Vagina (tissue), 2 donors: Measurements from ENCODE around the gene XPNPEP2. TPM values are rescaled to one million over a fixed set of nuclear protein-coding genes. Genes with fewer than 3 reads are reported as not detected.

ENCODE experiments used
- DNase-seq, 2 donors: peaks; one replicate each; pipeline ENCODE4 v3.0.0-alpha.2; 2017; ENCODE audit errors: extremely low spot score in 2 of 2
- H3K27ac ChIP-seq: fragments of 200-600 bp; sonication (generic); one replicate; pipeline ENCODE4 v1.5.1; 2019
- H3K27me3 ChIP-seq: fragments of 200-600 bp; sonication (generic); one replicate; pipeline ENCODE4 v1.5.1; 2019
- H3K36me3 ChIP-seq, 2 donors: fragments of 200-600 bp; sonication (generic); one replicate each; pipeline ENCODE4 v1.5.1; 2017 to 2019
- H3K4me1 ChIP-seq: fragments of 200-600 bp; sonication (generic); one replicate; pipeline ENCODE4 v1.5.1; 2019
- H3K4me3 ChIP-seq, 2 donors: fragments of 200-600 bp; sonication (generic); 1 replicate in 1 of 2; 2 replicates in 1 of 2; pipeline ENCODE4 v1.5.1; 2016 to 2019
- H3K9me3 ChIP-seq: fragments of 200-600 bp; sonication (generic); one replicate; pipeline ENCODE4 v1.5.1; 2019
- POLR2A ChIP-seq, 2 donors: fragments of 450-650 bp; IDR thresholded peaks; one replicate each; pipeline ENCODE4 v1.6.1; 2017; ENCODE audit warnings: antibody characterized with exemption in 2 of 2, mild to moderate bottlenecking in 2 of 2, moderate library complexity in 2 of 2
- POLR2AphosphoS5 ChIP-seq, 2 donors: sonication (generic); formaldehyde crosslinking; IDR thresholded peaks; one replicate each; pipeline ENCODE4 v1.9.0; 2017; ENCODE audit warnings: antibody characterized with exemption in 2 of 2, mild to moderate bottlenecking in 2 of 2, low read depth in 1 of 2; ENCODE audit not compliant: insufficient read depth in 1 of 2
- intact Hi-C: fragments of 100-400 bp; cut with DNase I; formaldehyde crosslinking; loops from one replicate; pipeline ENCODE4 v1.15.1; 2023
- total RNA-seq: library from RNA; depleted of rRNA; stranded (reverse); fragments of >200 nt; gene quantifications from one replicate; pipeline ENCODE4 v1.2.3, GENCODE V29; 2016
- TF ChIP-seq, protein P1 (sequence below), 3 experiments: fragments of 450-650 bp in 2 of 3; fragments of 200-600 bp in 1 of 3; sonication (generic) in 1 of 3; IDR thresholded peaks; one replicate each; pipeline ENCODE4 v1.5.1; 2017 to 2019; ENCODE audit warnings: antibody characterized with exemption in 3 of 3, mild to moderate bottlenecking in 2 of 3, moderate library complexity in 2 of 3

Gene XPNPEP2
- total RNA-seq, 1 donor from 2014 or later, result 22.3 TPM

DNA sequence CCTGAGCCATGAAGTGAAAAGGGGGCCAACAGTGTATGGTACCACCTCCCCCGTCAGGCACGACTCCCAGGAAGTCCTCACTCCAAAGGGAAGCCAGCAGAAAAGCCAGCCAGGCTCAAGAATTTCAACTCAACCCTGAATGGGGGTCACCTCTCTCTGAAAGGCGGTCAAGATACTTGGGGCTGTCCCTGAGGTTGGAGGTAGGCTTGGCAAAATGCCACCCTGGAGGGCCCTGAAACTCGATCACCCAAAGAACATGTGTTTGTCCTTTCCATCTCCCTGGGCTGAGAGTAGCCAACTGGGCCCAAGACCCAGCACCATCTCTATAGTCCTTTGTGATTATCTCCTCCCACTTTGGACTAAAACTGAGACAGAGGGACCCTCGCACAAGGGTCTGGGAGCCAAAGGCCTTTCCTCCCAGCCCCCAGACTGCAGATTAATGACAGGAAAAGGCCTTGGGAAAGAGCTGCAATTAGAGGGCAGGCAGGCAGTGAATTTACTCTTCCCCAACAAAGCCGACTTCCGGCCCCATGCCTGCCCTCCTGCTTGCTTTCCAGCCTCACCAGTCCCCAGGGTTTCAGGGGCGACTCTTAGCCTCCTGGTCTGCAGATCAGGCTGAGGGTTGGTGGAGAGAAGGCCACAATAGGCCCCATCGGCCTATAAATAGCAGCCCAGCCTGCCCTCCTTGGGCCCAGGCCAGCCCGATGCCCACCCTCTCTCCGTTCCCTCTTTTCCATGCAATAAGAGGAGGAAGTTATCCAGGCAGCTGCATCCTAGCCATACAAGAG is 46.6 kb downstream of the XPNPEP2 start:
- Histone ChIP-seq H3K4me1 (no peaks in the 10 kb centered on the region), H3K27ac (no peak overlapping the region), H3K36me3 (no peaks in the 10 kb centered on the region), H3K27me3 (no peaks in the 10 kb centered on the region), H3K4me3 (no peak overlapping the region), H3K9me3 (no peaks in the 10 kb centered on the region)
- TF ChIP-seq POLR2AphosphoS5 (IDR thresholded peaks at IDR 0.05; ENCODE audit: insufficient read depth in 1 of 2, low read depth in 1 of 2) (no peak), POLR2A (IDR thresholded peaks at IDR 0.05) (no peak)
- TF ChIP-seq, protein P1, sequence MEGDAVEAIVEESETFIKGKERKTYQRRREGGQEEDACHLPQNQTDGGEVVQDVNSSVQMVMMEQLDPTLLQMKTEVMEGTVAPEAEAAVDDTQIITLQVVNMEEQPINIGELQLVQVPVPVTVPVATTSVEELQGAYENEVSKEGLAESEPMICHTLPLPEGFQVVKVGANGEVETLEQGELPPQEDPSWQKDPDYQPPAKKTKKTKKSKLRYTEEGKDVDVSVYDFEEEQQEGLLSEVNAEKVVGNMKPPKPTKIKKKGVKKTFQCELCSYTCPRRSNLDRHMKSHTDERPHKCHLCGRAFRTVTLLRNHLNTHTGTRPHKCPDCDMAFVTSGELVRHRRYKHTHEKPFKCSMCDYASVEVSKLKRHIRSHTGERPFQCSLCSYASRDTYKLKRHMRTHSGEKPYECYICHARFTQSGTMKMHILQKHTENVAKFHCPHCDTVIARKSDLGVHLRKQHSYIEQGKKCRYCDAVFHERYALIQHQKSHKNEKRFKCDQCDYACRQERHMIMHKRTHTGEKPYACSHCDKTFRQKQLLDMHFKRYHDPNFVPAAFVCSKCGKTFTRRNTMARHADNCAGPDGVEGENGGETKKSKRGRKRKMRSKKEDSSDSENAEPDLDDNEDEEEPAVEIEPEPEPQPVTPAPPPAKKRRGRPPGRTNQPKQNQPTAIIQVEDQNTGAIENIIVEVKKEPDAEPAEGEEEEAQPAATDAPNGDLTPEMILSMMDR (IDR thresholded peaks at IDR 0.05), result no peak
- intact Hi-C loops, result no loop called here
- no peak for DNase-seq

DNA sequence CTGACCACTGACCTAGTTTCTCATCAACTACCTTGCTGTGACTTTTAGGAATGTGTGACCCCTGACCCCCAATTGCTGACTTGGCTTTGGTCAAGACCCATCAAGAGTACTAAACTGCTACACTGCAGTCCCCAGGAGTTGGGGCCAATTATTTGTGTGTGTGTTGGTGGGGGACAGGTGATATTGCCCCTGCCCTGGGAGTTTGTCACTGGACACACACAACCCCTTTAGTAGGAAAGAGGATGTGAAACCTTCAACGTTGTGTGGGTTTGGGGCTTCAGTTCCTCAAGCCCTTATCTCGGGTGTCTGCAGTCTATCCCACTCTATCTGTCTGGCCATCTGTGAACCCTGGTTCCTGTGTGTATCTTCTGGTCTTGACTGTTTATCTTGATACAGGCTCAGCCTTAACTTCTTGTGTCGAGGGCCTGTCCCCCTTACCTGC is 47.5 kb downstream of the XPNPEP2 start:
- DNase-seq, result no peak
- no peaks in the 10 kb centered on the region for H3K9me3 ChIP-seq
- H3K4me1 ChIP-seq, result no peaks in the 10 kb centered on the region
- TF ChIP-seq POLR2A (IDR thresholded peaks at IDR 0.05) (no peak), POLR2AphosphoS5 (IDR thresholded peaks at IDR 0.05; ENCODE audit: insufficient read depth in 1 of 2, low read depth in 1 of 2) (no peak)
- TF ChIP-seq, protein P1 (IDR thresholded peaks at IDR 0.05), result no peak
- no peak overlapping the region for H3K27ac ChIP-seq
- no peak overlapping the region for H3K4me3 ChIP-seq
- no peaks in the 10 kb centered on the region for H3K36me3 ChIP-seq
- no peaks in the 10 kb centered on the region for H3K27me3 ChIP-seq
- intact Hi-C loops, result no loop called here

DNA sequence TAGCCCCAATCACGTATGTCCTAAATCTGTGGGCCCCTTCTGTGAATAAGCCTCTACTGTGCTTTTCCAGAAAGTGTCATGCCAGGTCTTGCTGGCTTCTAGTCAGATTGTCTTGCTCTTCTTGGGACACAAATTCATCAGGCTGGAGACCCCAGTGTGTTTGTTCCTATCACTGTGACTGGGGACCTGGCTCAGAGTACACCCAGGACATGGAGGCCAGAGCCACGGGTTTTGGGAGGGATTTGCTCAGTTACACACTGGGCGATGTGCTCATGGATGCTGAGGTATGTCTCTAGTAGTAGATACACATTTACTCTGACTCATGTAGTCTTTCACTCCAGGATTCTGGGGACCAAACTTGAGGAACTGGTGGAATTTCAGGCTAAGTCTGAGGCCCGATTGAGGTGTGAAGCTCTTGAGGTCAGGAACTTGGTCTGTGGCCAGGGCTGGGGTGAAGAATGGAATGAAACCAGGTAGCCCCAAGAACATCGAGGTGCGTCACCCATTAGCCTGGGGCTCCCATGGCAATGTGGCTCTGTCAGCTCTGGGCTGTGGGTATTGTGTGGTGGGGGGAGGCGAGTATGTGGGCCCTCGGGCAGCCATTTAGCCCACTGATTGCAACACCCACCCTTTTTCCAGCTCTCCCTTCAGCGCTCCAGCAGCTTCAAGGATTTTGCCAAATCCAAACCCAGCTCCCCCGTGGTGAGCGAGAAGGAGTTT is 48.7 kb downstream of the XPNPEP2 start:
- no peaks in the 10 kb centered on the region for H3K4me1 ChIP-seq
- intact Hi-C loops, result no loop called here
- TF ChIP-seq POLR2A (IDR thresholded peaks at IDR 0.05) (no peak), POLR2AphosphoS5 (IDR thresholded peaks at IDR 0.05; ENCODE audit: insufficient read depth in 1 of 2, low read depth in 1 of 2) (no peak)
- TF ChIP-seq, protein P1 (IDR thresholded peaks at IDR 0.05), result no peak
- H3K27me3 ChIP-seq, result no peaks in the 10 kb centered on the region
- H3K4me3 ChIP-seq, result no peak overlapping the region
- H3K27ac ChIP-seq, result no peak overlapping the region
- H3K9me3 ChIP-seq, result no peaks in the 10 kb centered on the region
- H3K36me3 ChIP-seq, result no peaks in the 10 kb centered on the region
- DNase-seq, result no peak

DNA sequence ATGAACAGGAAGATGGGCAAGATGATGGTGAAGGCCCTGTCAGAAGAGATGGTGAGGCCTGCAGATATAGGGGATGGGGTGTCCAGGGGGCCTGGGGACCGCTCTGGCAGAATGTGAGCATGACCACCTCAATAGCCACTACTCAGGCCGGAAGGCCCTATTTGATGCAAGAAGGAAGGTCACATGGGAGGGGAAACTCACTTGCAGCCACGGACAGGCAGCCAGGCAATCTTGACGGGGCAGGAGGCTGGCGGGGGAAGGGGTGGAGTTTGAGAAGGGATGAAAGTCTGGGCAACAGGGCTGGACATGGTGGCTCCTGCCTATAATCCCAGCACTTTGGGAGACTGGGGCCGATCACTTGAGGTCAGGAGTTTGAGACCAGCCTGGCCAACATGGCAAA is 49.7 kb downstream of the XPNPEP2 start:
- no peak overlapping the region for H3K4me3 ChIP-seq
- TF ChIP-seq, protein P1 (IDR thresholded peaks at IDR 0.05), result no peak
- no peak for TF ChIP-seq POLR2A (IDR thresholded peaks at IDR 0.05)
- TF ChIP-seq POLR2AphosphoS5 (IDR thresholded peaks at IDR 0.05; ENCODE audit: insufficient read depth in 1 of 2, low read depth in 1 of 2), result no peak
- no peaks in the 10 kb centered on the region for H3K36me3 ChIP-seq
- H3K27me3 ChIP-seq, result no peaks in the 10 kb centered on the region
- no peaks in the 10 kb centered on the region for H3K4me1 ChIP-seq
- no peak for DNase-seq
- intact Hi-C loops, result no loop called here
- no peak overlapping the region for H3K27ac ChIP-seq
- H3K9me3 ChIP-seq, result no peaks in the 10 kb centered on the region

DNA sequence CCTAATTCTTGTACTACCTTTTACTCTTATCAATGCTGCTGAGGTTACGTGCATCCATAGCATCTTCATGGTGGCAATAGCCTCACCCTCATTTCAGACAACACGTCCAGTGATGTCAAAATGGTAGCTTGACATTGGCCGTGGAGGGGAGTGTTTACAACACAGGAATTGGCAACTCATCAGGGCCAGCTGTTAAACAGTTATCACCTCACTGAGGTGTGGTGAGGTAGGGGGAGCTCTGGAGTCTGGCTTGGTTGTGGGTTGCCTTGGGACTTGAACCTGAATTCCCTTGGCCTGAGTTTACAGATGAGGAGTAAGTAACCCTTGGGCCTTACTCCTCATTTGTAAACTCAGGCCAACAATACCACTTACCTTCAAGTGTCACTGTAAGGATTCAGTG is 51.4 kb downstream of the XPNPEP2 start:
- Histone ChIP-seq H3K27ac (no peak overlapping the region), H3K36me3 (no peaks in the 10 kb centered on the region), H3K4me1 (no peaks in the 10 kb centered on the region), H3K27me3 (no peaks in the 10 kb centered on the region), H3K9me3 (no peaks in the 10 kb centered on the region), H3K4me3 (no peak overlapping the region)
- intact Hi-C loops, result no loop called here
- TF ChIP-seq, protein P1 (IDR thresholded peaks at IDR 0.05), result no peak
- TF ChIP-seq POLR2AphosphoS5 (IDR thresholded peaks at IDR 0.05; ENCODE audit: insufficient read depth in 1 of 2, low read depth in 1 of 2) (no peak), POLR2A (IDR thresholded peaks at IDR 0.05) (no peak)
- DNase-seq, result no peak
